CD4-positive, alpha-beta T cell (primary cell): ENCODE data around the gene PRSS22. TPM values are rescaled to one million over a fixed set of nuclear protein-coding genes. Genes with fewer than 3 reads are reported as not detected.

Experiments
- ATAC-seq: fragments of 200-7000 bp; cut with Tn5 transposase; one replicate; pipeline ENCODE4 v1.10.0; 2022; ENCODE audit warnings: mild to moderate bottlenecking; ENCODE audit not compliant: poor library complexity
- CTCF ChIA-PET: fragments of 350-600 bp; sonication (Branson Sonifier 250); formaldehyde crosslinking; loops from one replicate; lab custom pipeline; 2021; ENCODE audit warnings: antibody characterized with exemption, inconsistent platforms; lab: Charles Lee
- POLR2A ChIA-PET: fragments of 350-600 bp; sonication (Branson Sonifier 250); formaldehyde crosslinking; loops from one replicate; lab custom pipeline; 2021; ENCODE audit warnings: antibody characterized with exemption, inconsistent platforms; lab: Charles Lee
- DNase-seq, 14 experiments: peaks; one replicate each; pipeline ENCODE4 v3.0.0-alpha.2; 2013 to 2020; ENCODE audit warnings: mixed read lengths in 2 of 14
- H3K27ac ChIP-seq, 2 donors: one replicate each; pipeline versions ENCODE4 v1.5.1 to v1.7.0; 2013; ENCODE audit warnings: low read length in 2 of 2, low read depth in 1 of 2, mild to moderate bottlenecking in 1 of 2
- H3K27me3 ChIP-seq, 2 experiments: 1 replicate in 1 of 2; 2 replicates in 1 of 2; pipeline versions ENCODE4 v1.6.1 to v1.7.0; 2013; ENCODE audit warnings: low read length in 2 of 2, control low read depth in 1 of 2, mild to moderate bottlenecking in 1 of 2, moderate library complexity in 1 of 2; ENCODE audit not compliant: insufficient read depth in 2 of 2, control insufficient read depth in 1 of 2
- H3K36me3 ChIP-seq: one replicate; pipeline ENCODE4 v1.6.1; 2013; ENCODE audit warnings: low read length, control low read depth; ENCODE audit not compliant: insufficient read depth
- H3K4me1 ChIP-seq: one replicate; pipeline ENCODE4 v1.6.1; 2013; ENCODE audit warnings: low read length, control low read depth; ENCODE audit not compliant: insufficient read depth
- H3K4me3 ChIP-seq: one replicate; pipeline ENCODE4 v1.5.1; 2013; ENCODE audit warnings: mild to moderate bottlenecking, low read length, moderate library complexity
- H3K9me3 ChIP-seq, 2 experiments: 1 replicate in 1 of 2; 2 replicates in 1 of 2; pipeline versions ENCODE4 v1.6.1 to v1.7.0; 2013; ENCODE audit warnings: low read length in 2 of 2, mild to moderate bottlenecking in 2 of 2, control low read depth in 1 of 2, moderate library complexity in 1 of 2; ENCODE audit not compliant: control insufficient read depth in 1 of 2, insufficient read depth in 1 of 2
- H3K27ac Mint-ChIP-seq: one replicate; pipeline ENCODE4 v1.8.0; 2020; ENCODE audit warnings: mixed read lengths
- H3K27me3 Mint-ChIP-seq: one replicate; pipeline ENCODE4 v1.8.0; 2021; ENCODE audit warnings: mixed read lengths
- H3K36me3 Mint-ChIP-seq: one replicate; pipeline ENCODE4 v1.8.0; 2021; ENCODE audit warnings: low read depth, mixed read lengths
- H3K4me1 Mint-ChIP-seq: one replicate; pipeline ENCODE4 v1.8.0; 2021; ENCODE audit warnings: low read depth, mixed read lengths
- H3K4me3 Mint-ChIP-seq: one replicate; pipeline ENCODE4 v1.8.0; 2020; ENCODE audit warnings: mild to moderate bottlenecking, mixed read lengths
- H3K9me3 Mint-ChIP-seq: one replicate; pipeline ENCODE4 v1.8.0; 2020; ENCODE audit warnings: mixed read lengths
- intact Hi-C, 2 experiments: fragments of 100-400 bp; cut with DNase I in 1 of 2; cut with micrococcal nuclease in 1 of 2; formaldehyde crosslinking; loops; one replicate each; pipeline versions ENCODE4 v1.15.1 to v1.9.0; 2023 to 2025; cut with DNase I, micrococcal nuclease
- total RNA-seq, 174 experiments: library from RNA in 2 of 174; stranded (reverse) in 2 of 174; gene quantifications; one replicate each; pipeline ENCODE4 v1.2.3 and lab custom pipeline; 2021 to 2026
- TF ChIP-seq, protein P1 (sequence below): fragments of 200-600 bp; IDR thresholded peaks from one replicate; pipeline ENCODE4 v1.8.0; 2022; ENCODE audit warnings: antibody characterized with exemption, mild to moderate bottlenecking

The PRSS22 gene
- total RNA-seq, 2 experiments from 2014 or later = 0.93 to 1.1 TPM

DNA sequence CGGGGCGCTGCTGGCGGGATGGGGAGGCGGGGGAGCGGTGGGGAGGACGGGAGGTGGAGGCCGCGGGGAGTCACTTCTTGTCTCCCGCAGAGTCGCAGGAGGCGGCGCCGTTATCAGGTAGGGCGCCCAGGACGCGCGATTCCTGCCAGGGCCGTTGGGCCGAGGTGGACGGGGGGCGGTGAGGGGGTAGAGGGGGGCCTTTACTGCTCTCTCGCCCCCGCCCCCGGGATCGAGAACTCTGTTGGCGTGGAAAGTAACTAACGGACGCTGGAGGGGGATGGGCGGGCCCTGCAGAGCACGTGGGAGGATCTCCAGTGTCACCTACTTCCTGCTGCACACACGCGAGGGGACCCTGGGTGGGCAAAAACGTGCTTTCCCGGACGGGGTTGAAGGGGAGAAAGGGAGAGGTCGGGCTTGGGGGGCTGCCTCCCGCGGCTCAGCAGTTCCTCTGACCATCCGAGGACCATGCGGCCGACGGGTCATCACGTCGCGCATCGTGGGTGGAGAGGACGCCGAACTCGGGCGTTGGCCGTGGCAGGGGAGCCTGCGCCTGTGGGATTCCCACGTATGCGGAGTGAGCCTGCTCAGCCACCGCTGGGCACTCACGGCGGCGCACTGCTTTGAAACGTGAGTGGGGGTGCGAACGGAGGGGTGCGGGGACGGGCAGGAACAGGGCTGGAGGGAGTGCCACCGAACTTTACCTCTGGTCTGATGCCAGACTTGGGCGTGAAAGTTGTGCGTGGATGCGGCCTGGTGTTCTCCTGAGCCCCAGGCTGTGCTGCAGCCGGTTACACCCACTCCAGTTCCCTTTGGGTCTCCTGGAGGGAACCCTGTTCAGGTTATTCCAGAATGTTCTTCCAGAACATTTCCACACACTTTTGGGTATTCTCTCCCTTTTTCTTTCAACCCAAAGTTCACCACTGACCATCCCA is 40.4 kb downstream of the PRSS22 start:
- Mint-ChIP-seq H3K9me3 (no peaks in the 10 kb centered on the region), H3K27ac (no peak overlapping the region), H3K27me3 (no peaks in the 10 kb centered on the region), H3K36me3 (no peaks in the 10 kb centered on the region), H3K4me3 (no peak overlapping the region), H3K4me1 (no peaks in the 10 kb centered on the region)
- DNase-seq = peak in 1 of 14 experiments; percentile 21
- CTCF ChIA-PET = interaction anchor here (1.4 kb wide), 1 partner anchor 51 kb away, joined by 7 read pairs; no protein-coding TSS in a partner anchor
- H3K36me3 ChIP-seq = no peaks in the 10 kb centered on the region
- POLR2A ChIA-PET = no interaction called here
- no peak overlapping the region for H3K27ac ChIP-seq
- intact Hi-C loops = no loop called here
- no peak overlapping the region for H3K4me3 ChIP-seq
- H3K27me3 ChIP-seq = no peaks in the 10 kb centered on the region
- TF ChIP-seq, protein P1, sequence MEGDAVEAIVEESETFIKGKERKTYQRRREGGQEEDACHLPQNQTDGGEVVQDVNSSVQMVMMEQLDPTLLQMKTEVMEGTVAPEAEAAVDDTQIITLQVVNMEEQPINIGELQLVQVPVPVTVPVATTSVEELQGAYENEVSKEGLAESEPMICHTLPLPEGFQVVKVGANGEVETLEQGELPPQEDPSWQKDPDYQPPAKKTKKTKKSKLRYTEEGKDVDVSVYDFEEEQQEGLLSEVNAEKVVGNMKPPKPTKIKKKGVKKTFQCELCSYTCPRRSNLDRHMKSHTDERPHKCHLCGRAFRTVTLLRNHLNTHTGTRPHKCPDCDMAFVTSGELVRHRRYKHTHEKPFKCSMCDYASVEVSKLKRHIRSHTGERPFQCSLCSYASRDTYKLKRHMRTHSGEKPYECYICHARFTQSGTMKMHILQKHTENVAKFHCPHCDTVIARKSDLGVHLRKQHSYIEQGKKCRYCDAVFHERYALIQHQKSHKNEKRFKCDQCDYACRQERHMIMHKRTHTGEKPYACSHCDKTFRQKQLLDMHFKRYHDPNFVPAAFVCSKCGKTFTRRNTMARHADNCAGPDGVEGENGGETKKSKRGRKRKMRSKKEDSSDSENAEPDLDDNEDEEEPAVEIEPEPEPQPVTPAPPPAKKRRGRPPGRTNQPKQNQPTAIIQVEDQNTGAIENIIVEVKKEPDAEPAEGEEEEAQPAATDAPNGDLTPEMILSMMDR = no peak
- H3K4me1 ChIP-seq = no peaks in the 10 kb centered on the region
- H3K9me3 ChIP-seq = peaks cover 0 to 6% of the 10 kb centered on the region in 2 experiments
- ATAC-seq = no peak

DNA sequence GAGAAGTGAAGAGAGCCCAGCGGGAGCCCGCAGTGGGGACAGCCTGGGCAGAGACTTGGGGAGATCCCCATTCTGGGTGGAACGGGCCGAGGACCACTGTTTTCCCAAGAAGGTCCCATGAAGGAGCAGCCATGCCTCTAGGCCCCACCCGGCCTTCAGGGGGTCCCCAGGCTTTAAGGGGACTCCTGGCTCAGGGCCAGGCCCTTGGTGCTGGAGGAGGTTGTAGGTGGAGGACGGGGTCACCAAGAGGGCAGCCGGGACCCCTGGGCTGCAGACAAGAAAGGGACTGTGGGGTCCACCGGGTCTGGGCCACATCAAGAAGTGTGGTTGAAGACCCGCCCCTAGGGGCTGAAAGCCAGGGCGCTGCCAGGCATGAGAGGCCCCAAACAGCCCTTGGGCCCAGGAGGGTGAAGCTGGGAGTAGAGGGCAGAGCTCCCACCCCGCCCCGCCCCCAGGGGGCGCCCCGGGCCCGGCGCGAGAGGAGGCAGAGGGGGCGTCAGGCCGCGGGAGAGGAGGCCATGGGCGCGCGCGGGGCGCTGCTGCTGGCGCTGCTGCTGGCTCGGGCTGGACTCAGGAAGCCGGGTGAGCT is 41.1 kb downstream of the PRSS22 start, which contains the start of gene PRSS21:
PRSS21 (plus strand) TSS at position 487 of the 589 bp plus-strand sequence; CDS start at position 519, 32 bp downstream.
- CTCF ChIA-PET = interaction anchor here (1.4 kb wide), 1 partner anchor 52 kb away, joined by 7 read pairs; no protein-coding TSS in a partner anchor
- Mint-ChIP-seq H3K36me3 (no peaks in the 10 kb centered on the region), H3K4me1 (no peaks in the 10 kb centered on the region), H3K27me3 (no peaks in the 10 kb centered on the region), H3K27ac (no peak within 1 kb of the TSS), H3K4me3 (no peak within 1 kb of the TSS), H3K9me3 (no peaks in the 10 kb centered on the region)
- Histone ChIP-seq H3K4me3 (no peak within 1 kb of the TSS), H3K36me3 (no peaks in the 10 kb centered on the region), H3K27ac (no peak within 1 kb of the TSS), H3K4me1 (no peaks in the 10 kb centered on the region), H3K27me3 (no peaks in the 10 kb centered on the region), H3K9me3 (peaks cover 0 to 6% of the 10 kb centered on the region in 2 experiments)
- TF ChIP-seq, protein P1 = no peak
- POLR2A ChIA-PET = no interaction called here
- no peak for ATAC-seq
- intact Hi-C loops = no loop called here
- peak in 9 of 14 experiments; percentile 11 to 50 (median 28) for DNase-seq

GRCh38 chr16:2815299-2815771 is 42.6 kb downstream of the PRSS22 start:
- Histone ChIP-seq H3K27ac (no peak overlapping the region), H3K4me3 (no peak overlapping the region), H3K4me1 (no peaks in the 10 kb centered on the region), H3K27me3 (peaks cover 4 to 6% of the 10 kb centered on the region in 2 experiments), H3K36me3 (no peaks in the 10 kb centered on the region), H3K9me3 (peaks cover 0 to 6% of the 10 kb centered on the region in 2 experiments)
- ATAC-seq (no peak), DNase-seq (no peak)
- no peak overlapping the region for H3K27ac Mint-ChIP-seq
- H3K36me3 Mint-ChIP-seq = no peaks in the 10 kb centered on the region
- CTCF ChIA-PET = no interaction called here
- TF ChIP-seq, protein P1 = no peak
- no peak overlapping the region for H3K4me3 Mint-ChIP-seq
- intact Hi-C loops = no loop called here
- POLR2A ChIA-PET = no interaction called here
- H3K4me1 Mint-ChIP-seq = no peaks in the 10 kb centered on the region
- H3K9me3 Mint-ChIP-seq = no peaks in the 10 kb centered on the region
- peaks cover 7% of the 10 kb centered on the region for H3K27me3 Mint-ChIP-seq
